Measurements from ENCODE around the gene TANC1.

Gene TANC1

DNA sequence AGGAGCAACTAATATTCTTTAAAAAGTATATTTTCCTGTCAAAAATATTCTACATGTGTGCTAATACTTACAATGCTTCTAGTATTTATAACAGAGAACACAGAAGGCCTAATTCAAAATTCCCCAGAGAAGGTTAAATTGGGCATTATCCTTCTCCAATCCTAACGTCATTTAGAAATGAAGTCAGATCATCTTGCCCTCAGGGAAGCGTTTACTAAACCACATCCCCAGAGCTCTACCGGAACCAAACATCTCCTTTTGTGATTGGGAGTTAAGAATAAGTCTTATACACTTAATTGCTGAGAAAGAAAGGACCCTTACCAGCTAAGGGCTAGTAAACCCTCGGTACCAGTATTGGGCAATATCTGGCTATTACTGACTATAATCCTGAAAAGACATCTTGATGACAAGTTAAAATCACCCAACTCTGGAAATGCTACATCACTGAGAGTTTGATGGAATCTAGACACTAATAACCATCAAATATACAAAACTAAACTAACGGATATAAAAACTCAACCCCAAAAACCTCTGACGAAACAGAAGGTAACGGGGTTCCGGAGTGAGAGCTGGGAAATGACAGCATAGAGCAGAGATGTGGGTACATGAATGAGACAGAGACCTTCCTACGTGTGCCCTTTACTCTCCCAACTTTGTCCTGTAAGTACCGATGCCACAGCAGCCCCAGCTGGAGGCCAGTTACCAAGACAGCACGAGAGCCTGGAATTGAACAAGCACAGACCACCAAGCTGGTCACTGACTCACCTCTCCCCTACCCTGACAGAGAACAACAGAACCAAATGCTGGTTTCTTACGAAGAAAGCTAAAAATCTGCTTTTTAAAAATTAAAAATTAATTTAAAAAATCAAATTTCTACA is 283.1 kb downstream of the TANC1 start:
- Mint-ChIP-seq H3K4me1 (peaks cover 13 to 27% of the 10 kb centered on the region in 2 donors), H3K27ac (no peak overlapping the region), H3K27me3 (no peaks in the 10 kb centered on the region), H3K4me3 (no peak overlapping the region), H3K36me3 (peaks cover 15 to 28% of the 10 kb centered on the region in 2 donors), H3K9me3 (peaks cover 0 to 1% of the 10 kb centered on the region in 2 donors)
- ATAC-seq (replicated peaks): no peak
- no peak for DNase-seq

DNA sequence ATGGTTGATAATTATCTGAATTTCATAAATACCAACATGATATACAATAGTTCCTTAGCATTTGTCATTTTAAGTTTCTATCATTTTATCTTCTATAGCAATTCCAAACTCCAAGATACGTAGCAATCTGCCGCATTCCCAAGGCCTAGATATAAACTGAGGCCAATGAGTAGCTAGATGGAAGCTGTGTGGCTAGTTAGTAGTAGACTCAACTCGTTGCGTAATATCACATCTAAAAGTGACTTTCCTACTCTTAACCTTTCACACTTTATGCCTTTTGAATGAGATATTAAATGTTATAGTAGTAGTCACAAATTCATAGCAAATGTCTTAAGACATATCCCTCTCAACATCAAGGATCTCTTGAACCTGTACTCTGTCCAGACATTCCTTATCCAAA is 284.5 kb downstream of the TANC1 start:
- no peak overlapping the region for H3K27ac Mint-ChIP-seq
- no peak for ATAC-seq (replicated peaks)
- no peaks in the 10 kb centered on the region for H3K27me3 Mint-ChIP-seq
- no peak overlapping the region for H3K4me3 Mint-ChIP-seq
- H3K9me3 Mint-ChIP-seq: no peaks in the 10 kb centered on the region
- peaks cover 15 to 18% of the 10 kb centered on the region in 2 donors for H3K36me3 Mint-ChIP-seq
- no peak for DNase-seq
- peaks cover 13 to 27% of the 10 kb centered on the region in 2 donors for H3K4me1 Mint-ChIP-seq

DNA sequence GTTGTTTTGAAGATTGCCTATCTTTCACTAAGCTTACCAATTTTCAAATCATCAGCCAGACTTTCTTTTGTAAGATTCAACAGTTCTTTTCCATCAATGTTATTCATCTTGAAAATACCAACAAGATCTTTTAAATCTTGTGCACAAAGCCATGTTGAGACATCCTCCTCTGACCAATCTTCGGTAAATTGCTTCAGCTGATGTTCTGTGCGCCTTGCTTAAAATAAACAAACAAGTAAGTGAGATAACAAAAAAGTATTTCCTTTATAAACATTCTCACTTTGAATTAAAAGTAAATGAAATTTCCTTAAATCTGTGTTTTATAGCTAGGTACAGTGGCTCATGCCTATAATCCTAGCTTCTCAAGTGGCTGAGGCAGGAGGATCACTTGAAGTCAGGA is 287.7 kb downstream of the TANC1 start:
- peaks cover 5 to 7% of the 10 kb centered on the region in 2 donors for H3K4me1 Mint-ChIP-seq
- DNase-seq: no peak
- H3K9me3 Mint-ChIP-seq: no peaks in the 10 kb centered on the region
- H3K36me3 Mint-ChIP-seq: peaks cover 7 to 21% of the 10 kb centered on the region in 2 donors
- H3K4me3 Mint-ChIP-seq: no peak overlapping the region
- ATAC-seq (replicated peaks): no peak
- H3K27ac Mint-ChIP-seq: no peak overlapping the region
- H3K27me3 Mint-ChIP-seq: no peaks in the 10 kb centered on the region

DNA sequence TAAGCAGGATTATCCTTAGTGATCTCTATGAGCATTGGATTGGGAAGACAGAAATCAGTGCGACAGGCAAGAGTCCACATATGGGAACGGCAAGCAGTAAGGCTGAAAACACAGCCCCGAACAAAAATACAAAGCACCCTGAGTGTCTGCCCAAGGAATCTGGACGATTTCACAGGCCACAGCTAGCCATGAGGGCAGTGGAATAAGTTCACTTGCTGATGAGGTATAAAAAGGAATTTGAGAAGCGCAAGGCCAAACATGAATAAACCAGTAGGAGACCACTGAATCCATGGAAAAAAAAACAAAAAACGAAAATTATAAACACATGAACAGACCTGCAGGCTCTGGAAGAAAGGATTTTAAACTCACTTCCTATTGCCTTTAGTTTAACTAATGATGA is 293.8 kb downstream of the TANC1 start:
- peaks cover 13 to 39% of the 10 kb centered on the region in 2 donors for H3K36me3 Mint-ChIP-seq
- ATAC-seq (replicated peaks) (no peak), DNase-seq (no peak)
- no peak overlapping the region for H3K4me3 Mint-ChIP-seq
- no peaks in the 10 kb centered on the region for H3K9me3 Mint-ChIP-seq
- no peaks in the 10 kb centered on the region for H3K27me3 Mint-ChIP-seq
- no peak overlapping the region for H3K27ac Mint-ChIP-seq
- peaks cover 0 to 13% of the 10 kb centered on the region in 2 donors for H3K4me1 Mint-ChIP-seq

DNA sequence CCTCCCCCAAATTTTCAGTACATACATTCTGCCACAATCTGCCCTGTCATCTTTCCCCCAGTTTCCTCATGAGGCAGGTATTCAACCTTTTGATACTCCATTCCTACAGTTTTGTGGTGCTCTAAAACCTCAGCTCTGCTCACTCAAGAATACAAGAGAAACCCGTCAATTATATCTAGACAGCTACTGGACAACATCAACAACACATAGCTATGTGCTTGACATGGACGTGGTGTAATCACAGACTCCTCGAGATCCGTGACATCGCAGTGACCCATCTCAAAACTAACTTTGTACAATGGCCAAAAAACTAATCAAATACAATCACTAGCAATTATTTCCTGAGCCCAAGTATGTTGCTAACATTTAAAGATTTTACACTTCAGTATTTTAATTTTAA is 294.5 kb downstream of the TANC1 start:
- Mint-ChIP-seq H3K36me3 (peaks cover 11 to 45% of the 10 kb centered on the region in 2 donors), H3K4me3 (no peak overlapping the region), H3K27ac (no peak overlapping the region), H3K4me1 (peaks cover 0 to 13% of the 10 kb centered on the region in 2 donors), H3K9me3 (no peaks in the 10 kb centered on the region), H3K27me3 (no peaks in the 10 kb centered on the region)
- DNase-seq: no peak
- no peak for ATAC-seq (replicated peaks)

DNA sequence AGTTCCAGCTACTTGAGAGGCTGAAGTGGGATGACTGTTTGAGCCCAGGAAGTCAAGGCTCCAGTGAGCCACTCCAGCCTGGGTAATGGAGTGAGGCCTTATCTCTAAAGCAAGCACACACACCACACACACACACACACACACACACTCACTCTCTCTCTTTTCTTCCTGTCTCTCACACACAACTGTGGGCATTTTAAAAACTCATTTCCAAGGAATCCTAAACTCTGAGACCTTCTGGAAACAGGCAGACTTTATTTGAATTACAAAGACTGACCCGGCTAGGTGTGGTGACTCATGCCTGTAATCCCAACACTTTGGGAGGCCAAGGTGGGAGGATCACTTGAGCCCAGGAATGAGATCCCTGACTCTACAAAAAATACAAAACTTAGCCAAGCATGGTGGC is 296.7 kb downstream of the TANC1 start:
- no peak overlapping the region for H3K27ac Mint-ChIP-seq
- DNase-seq (no peak), ATAC-seq (replicated peaks) (no peak)
- H3K36me3 Mint-ChIP-seq: peaks cover 17 to 54% of the 10 kb centered on the region in 2 donors
- no peaks in the 10 kb centered on the region for H3K9me3 Mint-ChIP-seq
- peaks cover 7 to 28% of the 10 kb centered on the region in 2 donors for H3K4me1 Mint-ChIP-seq
- no peak overlapping the region for H3K4me3 Mint-ChIP-seq
- H3K27me3 Mint-ChIP-seq: no peaks in the 10 kb centered on the region

DNA sequence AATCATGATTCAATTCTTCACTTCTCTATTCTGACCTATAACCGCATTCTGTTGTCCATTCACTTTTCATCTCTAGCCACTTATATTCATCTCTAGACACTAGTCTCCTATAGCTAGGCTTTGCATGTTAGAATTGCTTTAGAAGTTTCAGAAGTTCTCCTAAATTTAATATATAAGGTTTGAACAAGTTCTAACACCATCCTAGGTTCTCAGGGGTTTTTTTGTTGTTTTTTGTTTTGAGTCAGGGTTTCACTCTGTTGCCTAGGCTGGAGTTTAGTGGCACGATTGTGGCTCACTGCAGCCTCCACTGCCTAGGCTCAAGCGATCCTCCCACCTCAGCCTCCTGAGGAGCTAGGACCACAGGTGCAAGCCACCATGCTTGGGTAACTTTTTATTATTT is 298.1 kb downstream of the TANC1 start:
- H3K4me3 Mint-ChIP-seq: no peak overlapping the region
- H3K27ac Mint-ChIP-seq: no peak overlapping the region
- peaks cover 26 to 66% of the 10 kb centered on the region in 2 donors for H3K36me3 Mint-ChIP-seq
- no peaks in the 10 kb centered on the region for H3K27me3 Mint-ChIP-seq
- ATAC-seq (replicated peaks): peak; percentile 19 to 47
- H3K4me1 Mint-ChIP-seq: peaks cover 7 to 28% of the 10 kb centered on the region in 2 donors
- no peak for DNase-seq
- no peaks in the 10 kb centered on the region for H3K9me3 Mint-ChIP-seq

DNA sequence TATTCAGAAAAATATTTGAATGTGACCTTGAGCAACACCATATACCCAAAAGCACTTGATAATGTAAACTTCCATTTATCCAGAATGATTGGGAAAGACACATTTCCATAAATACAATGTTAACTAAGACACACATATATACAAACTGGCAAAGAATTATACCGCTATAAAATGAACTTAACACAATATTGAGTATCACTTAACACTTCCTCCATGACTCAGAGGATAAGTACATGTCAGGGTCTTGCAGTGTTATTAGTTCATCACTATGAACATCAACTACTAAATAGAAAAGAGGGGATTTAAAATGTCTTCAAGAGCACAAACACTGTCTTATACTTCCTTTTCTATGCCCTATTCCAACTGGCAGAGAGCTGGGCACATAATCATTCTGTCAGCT is 299.5 kb downstream of the TANC1 start:
- H3K36me3 Mint-ChIP-seq: peaks cover 28 to 59% of the 10 kb centered on the region in 2 donors
- no peak overlapping the region for H3K4me3 Mint-ChIP-seq
- H3K9me3 Mint-ChIP-seq: no peaks in the 10 kb centered on the region
- no peak for ATAC-seq (replicated peaks)
- no peaks in the 10 kb centered on the region for H3K27me3 Mint-ChIP-seq
- H3K4me1 Mint-ChIP-seq: peaks cover 7 to 16% of the 10 kb centered on the region in 2 donors
- H3K27ac Mint-ChIP-seq: no peak overlapping the region
- no peak for DNase-seq

DNA sequence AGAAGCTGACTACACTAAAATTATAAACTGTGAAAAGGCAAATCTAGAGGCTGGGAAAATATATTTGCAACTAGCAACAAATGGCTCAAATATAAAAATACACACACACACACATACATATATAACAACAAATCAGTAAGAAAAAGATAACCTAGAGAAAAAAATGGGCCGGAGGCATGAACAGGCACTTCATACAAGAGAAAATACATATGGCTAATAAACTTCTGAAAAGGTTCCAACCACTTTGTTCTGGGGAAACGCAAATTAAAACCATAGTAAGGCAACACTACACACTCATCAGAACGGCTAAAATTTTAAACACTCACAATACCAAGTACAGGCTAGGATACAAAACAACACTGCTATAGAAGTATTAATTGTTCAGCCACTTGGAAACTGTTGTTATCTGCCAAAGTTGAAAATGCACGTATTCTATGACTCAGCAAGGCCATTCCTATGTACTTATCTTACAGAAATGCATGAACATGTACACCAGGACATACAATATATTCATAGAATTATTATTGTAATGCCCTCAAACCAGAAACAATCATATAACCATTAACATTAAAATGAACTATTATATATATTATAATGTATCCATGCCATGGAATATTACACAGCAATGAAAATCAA is 302.4 kb downstream of the TANC1 start:
- Mint-ChIP-seq H3K9me3 (no peaks in the 10 kb centered on the region), H3K4me3 (no peak overlapping the region), H3K27me3 (no peaks in the 10 kb centered on the region), H3K36me3 (peaks cover 38 to 58% of the 10 kb centered on the region in 2 donors), H3K27ac (no peak overlapping the region), H3K4me1 (peaks cover 8 to 15% of the 10 kb centered on the region in 2 donors)
- DNase-seq: no peak
- no peak for ATAC-seq (replicated peaks)

DNA sequence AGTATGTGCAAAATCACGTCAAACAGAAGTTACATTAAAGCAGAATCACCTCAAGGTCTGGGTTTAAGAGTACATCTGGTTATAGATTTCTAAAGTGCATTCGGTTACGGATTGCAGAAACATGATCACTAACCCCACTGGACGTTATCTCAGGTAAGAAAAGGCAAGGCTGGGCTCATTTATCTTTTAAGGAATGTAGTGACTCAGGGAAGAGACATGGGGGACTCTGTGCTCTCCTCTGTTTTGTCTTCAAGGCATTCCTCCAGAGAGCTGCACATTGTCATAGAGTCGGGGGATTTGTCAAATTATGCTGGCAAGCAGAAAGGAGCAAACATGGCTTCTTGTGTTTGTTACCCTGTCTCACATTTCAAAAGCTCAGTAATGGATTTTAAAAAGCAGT is 303.7 kb downstream of the TANC1 start:
- ATAC-seq (replicated peaks): no peak
- DNase-seq: no peak
- Mint-ChIP-seq H3K4me3 (no peak overlapping the region), H3K27me3 (no peaks in the 10 kb centered on the region), H3K27ac (no peak overlapping the region), H3K36me3 (peaks cover 32 to 49% of the 10 kb centered on the region in 2 donors), H3K9me3 (no peaks in the 10 kb centered on the region), H3K4me1 (peaks cover 8 to 15% of the 10 kb centered on the region in 2 donors)

DNA sequence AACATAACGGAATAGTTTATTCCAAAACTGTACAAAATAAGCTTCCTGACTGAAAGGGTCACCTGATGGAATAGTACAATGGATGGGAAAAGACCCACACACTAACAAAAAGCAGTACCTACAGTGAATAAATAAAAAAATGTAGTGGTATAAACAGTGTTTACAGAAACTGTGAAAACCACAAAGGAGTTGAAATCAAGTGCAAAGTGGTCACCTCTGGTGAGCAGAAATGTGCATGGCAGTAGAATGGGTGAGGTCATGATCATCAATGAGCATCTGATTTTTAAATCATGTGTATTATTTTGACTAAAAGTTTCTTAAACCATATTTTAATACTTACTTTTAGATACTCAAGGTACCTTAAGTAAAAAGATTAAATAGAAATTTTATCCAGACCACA is 306.7 kb downstream of the TANC1 start:
- Mint-ChIP-seq H3K4me3 (no peak overlapping the region), H3K27me3 (no peaks in the 10 kb centered on the region), H3K4me1 (peaks cover 0 to 3% of the 10 kb centered on the region in 2 donors), H3K9me3 (no peaks in the 10 kb centered on the region), H3K36me3 (peaks cover 24 to 32% of the 10 kb centered on the region in 2 donors), H3K27ac (no peak overlapping the region)
- DNase-seq: no peak
- no peak for ATAC-seq (replicated peaks)

DNA sequence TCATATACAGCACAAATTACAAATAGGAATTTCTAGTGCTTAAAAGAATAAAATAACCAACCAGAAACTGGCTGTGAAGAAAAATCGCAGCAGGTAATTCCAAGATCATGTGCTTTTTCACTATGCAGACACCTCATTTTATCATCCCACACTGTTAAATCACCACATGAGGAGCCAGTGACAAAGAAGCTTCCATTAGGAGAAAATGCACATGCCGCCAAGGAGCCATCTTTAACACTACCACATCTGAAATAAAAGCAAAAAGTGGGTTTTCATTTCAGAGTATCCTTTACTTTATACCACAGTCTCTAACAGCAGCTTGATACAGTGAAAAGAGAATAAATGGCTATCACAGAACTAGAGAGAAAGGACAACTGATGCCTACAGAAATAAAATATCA is 311.3 kb downstream of the TANC1 start:
- H3K4me3 Mint-ChIP-seq: no peak overlapping the region

DNA sequence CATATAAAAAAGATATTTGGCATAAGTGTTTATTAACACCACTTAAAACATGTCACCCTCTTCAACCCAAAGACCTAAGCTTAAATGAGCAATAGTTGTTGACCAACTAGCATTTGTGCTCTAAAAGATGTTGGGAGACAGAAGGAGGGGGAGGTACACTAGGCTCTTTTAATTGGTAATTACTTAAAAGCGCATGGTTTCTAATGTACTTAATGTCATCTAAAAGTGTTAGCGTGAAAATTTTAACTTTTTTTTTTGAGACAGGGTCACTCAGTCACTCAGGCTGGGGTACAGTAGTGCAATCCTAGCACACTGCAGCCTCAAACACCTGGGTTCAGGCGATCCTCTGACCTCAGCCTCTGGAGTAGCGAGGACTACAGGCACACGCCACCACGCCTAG is 312.6 kb downstream of the TANC1 start:
- H3K4me1 Mint-ChIP-seq: peaks cover 17 to 48% of the 10 kb centered on the region in 2 donors
- peaks cover 0 to 16% of the 10 kb centered on the region in 2 donors for H3K36me3 Mint-ChIP-seq
- ATAC-seq (replicated peaks) (no peak), DNase-seq (no peak)
- H3K4me3 Mint-ChIP-seq: no peak overlapping the region
- no peaks in the 10 kb centered on the region for H3K27me3 Mint-ChIP-seq
- no peak overlapping the region for H3K27ac Mint-ChIP-seq
- no peaks in the 10 kb centered on the region for H3K9me3 Mint-ChIP-seq

More for the DNA sequence above, 311.3 kb downstream of the TANC1 start:
- Mint-ChIP-seq H3K4me1 (peaks cover 12 to 35% of the 10 kb centered on the region in 2 donors), H3K27ac (no peak overlapping the region), H3K9me3 (no peaks in the 10 kb centered on the region), H3K36me3 (peaks cover 5 to 21% of the 10 kb centered on the region in 2 donors), H3K27me3 (no peaks in the 10 kb centered on the region)
- ATAC-seq (replicated peaks): no peak
- DNase-seq: no peak

All from stimulated activated naive B cell treated with anti-CD40 and anti-IgM and Interleukin-4, amounts not matched to agents 10 μg/mL and 1 μg/mL and 100 μg/mL, for 72 hours (primary cell).